PC-3 (cell line): ENCODE measurements around the gene TRMO. TPM values are rescaled to one million over a fixed set of nuclear protein-coding genes. Genes with fewer than 3 reads are reported as not detected.

ENCODE experiments used
- ATAC-seq: fragments of 200-7000 bp; cut with Tn5 transposase; 2 replicates; pipeline ENCODE4 v1.9.1; 2020; ENCODE audit warnings: mild to moderate bottlenecking, moderate library complexity
- BruUV-seq: library from RNA; stranded (reverse); fragments of 400-500 nt; replicated peaks from 2 replicates; lab custom pipeline; 2021; lab: Mats Ljungman, UMichigan
- CTCF ChIA-PET: fragments of 300-600 bp; sonication (Branson Sonifier 250); formaldehyde crosslinking; loops from one replicate; lab custom pipeline; 2022; ENCODE audit warnings: antibody characterized with exemption; lab: Charles Lee
- POLR2A ChIA-PET: fragments of 300-600 bp; sonication (Branson Sonifier 250); formaldehyde crosslinking; loops from one replicate; lab custom pipeline; 2022; ENCODE audit warnings: antibody characterized with exemption; ENCODE audit not compliant: unreplicated experiment; lab: Charles Lee
- DNase-seq: peaks from one replicate; pipeline ENCODE4 v3.0.0-alpha.2; 2015
- H2AFZ ChIP-seq: fragments of 300-600 bp; sonication (generic); 2 replicates; pipeline ENCODE4 v1.6.0; 2016; ENCODE audit warnings: antibody characterized with exemption, low read length
- H3F3A ChIP-seq: fragments of 300-600 bp; sonication (generic); one replicate; pipeline ENCODE4 v1.6.0; 2017; ENCODE audit warnings: antibody characterized with exemption, low read length, control low read depth, mild to moderate bottlenecking; ENCODE audit not compliant: unreplicated experiment
- H3K27ac ChIP-seq: fragments of 300-600 bp; sonication (generic); 2 replicates; pipeline ENCODE4 v1.5.1; 2016; ENCODE audit warnings: mild to moderate bottlenecking, low read length
- H3K27me3 ChIP-seq: fragments of 300-600 bp; sonication (generic); 2 replicates; pipeline ENCODE4 v1.6.1; 2016; ENCODE audit warnings: low read length, mixed read lengths
- H3K36me3 ChIP-seq: fragments of 300-600 bp; sonication (generic); 2 replicates; pipeline ENCODE4 v1.6.1; 2016; ENCODE audit warnings: low read depth, mixed run types, low read length, mixed read lengths
- H3K4me1 ChIP-seq: fragments of 300-600 bp; sonication (generic); 2 replicates; pipeline ENCODE4 v1.5.1; 2016; ENCODE audit warnings: low read length; ENCODE audit not compliant: insufficient read depth
- H3K4me2 ChIP-seq: fragments of 300-600 bp; sonication (generic); 2 replicates; pipeline ENCODE4 v1.6.0; 2016; ENCODE audit warnings: low read length
- H3K4me3 ChIP-seq: fragments of 300-600 bp; sonication (generic); 2 replicates; pipeline ENCODE4 v1.5.1; 2016; ENCODE audit warnings: mild to moderate bottlenecking, low read length, mixed read lengths
- H3K79me2 ChIP-seq: fragments of 300-600 bp; sonication (generic); 2 replicates; pipeline ENCODE4 v1.6.1; 2017; ENCODE audit warnings: low read length, mixed read lengths
- H3K9ac ChIP-seq: fragments of 300-600 bp; sonication (generic); 2 replicates; pipeline ENCODE4 v1.6.0; 2016; ENCODE audit warnings: mild to moderate bottlenecking, low read length
- H3K9me2 ChIP-seq: fragments of 300-600 bp; sonication (generic); replicated peaks from 2 replicates; pipeline ENCODE4 v1.6.1; 2016; ENCODE audit warnings: mixed run types, low read length, mixed read lengths
- H3K9me3 ChIP-seq: fragments of 300-600 bp; sonication (generic); 2 replicates; pipeline ENCODE4 v1.6.1; 2016; ENCODE audit warnings: low read length, mixed read lengths
- H4K20me1 ChIP-seq: fragments of 300-600 bp; sonication (generic); 2 replicates; pipeline ENCODE4 v1.6.1; 2016; ENCODE audit warnings: low read length, mixed read lengths
- CTCF ChIP-seq: fragments of 300-600 bp; sonication (generic); conservative IDR thresholded peaks from 2 replicates; pipeline ENCODE4 v1.5.1; 2017; ENCODE audit warnings: antibody characterized with exemption, low read depth, mild to moderate bottlenecking, low read length
- EZH2 ChIP-seq: fragments of 300-600 bp; sonication (generic); IDR thresholded peaks from one replicate; pipeline ENCODE4 v1.6.1; 2017; ENCODE audit warnings: antibody characterized with exemption, mild to moderate bottlenecking, low read length; ENCODE audit not compliant: unreplicated experiment
- EZH2phosphoT487 ChIP-seq: fragments of 300-600 bp; sonication (generic); IDR thresholded peaks from 2 replicates; pipeline ENCODE4 v1.6.1; 2018; ENCODE audit warnings: mild to moderate bottlenecking, antibody characterized with exemption, low read length, borderline replicate concordance
- intact Hi-C: fragments of 100-400 bp; cut with micrococcal nuclease; formaldehyde crosslinking; loops from 2 replicates; pipeline ENCODE4 v1.9.0; 2023
- total RNA-seq: library from RNA; depleted of rRNA; stranded (reverse); fragments of >200 nt; gene quantifications from 2 replicates; pipeline ENCODE4 v1.2.3, GENCODE V29; 2014

Gene TRMO
- total RNA-seq, 1 experiment from 2014 or later = 14.3 TPM

GRCh38 chr9:97969014-97969413, 46.7 kb upstream of the TRMO start:
- H3K79me2 ChIP-seq = no peaks in the 10 kb centered on the region
- no peaks in the 10 kb centered on the region for H4K20me1 ChIP-seq
- H3K4me1 ChIP-seq = no peaks in the 10 kb centered on the region
- CTCF ChIA-PET = no interaction called here
- H3K9me2 ChIP-seq = no peaks in the 10 kb centered on the region
- H3F3A ChIP-seq = no peaks in the 10 kb centered on the region
- no peak overlapping the region for H3K27ac ChIP-seq
- POLR2A ChIA-PET = no interaction called here
- H3K4me3 ChIP-seq = no peak overlapping the region
- no peaks in the 10 kb centered on the region for H3K27me3 ChIP-seq
- no peak overlapping the region for H2AFZ ChIP-seq
- no TSS peak for BruUV-seq
- no peaks in the 10 kb centered on the region for H3K36me3 ChIP-seq
- DNase-seq (no peak), ATAC-seq (no peak)
- no peak overlapping the region for H3K9ac ChIP-seq
- intact Hi-C loops = no loop called here
- TF ChIP-seq EZH2 = no peak
- TF ChIP-seq EZH2phosphoT487 = no peak
- no peak for TF ChIP-seq CTCF
- no peak overlapping the region for H3K4me2 ChIP-seq
- H3K9me3 ChIP-seq = no peaks in the 10 kb centered on the region

- Histone ChIP-seq H3K27ac (no peak overlapping the region), H3F3A (no peaks in the 10 kb centered on the region), H3K9ac (no peak overlapping the region), H3K27me3 (no peaks in the 10 kb centered on the region), H2AFZ (no peak overlapping the region), H3K9me2 (no peaks in the 10 kb centered on the region), H3K36me3 (no peaks in the 10 kb centered on the region), H3K9me3 (no peaks in the 10 kb centered on the region), H3K79me2 (no peaks in the 10 kb centered on the region), H3K4me1 (no peaks in the 10 kb centered on the region), H3K4me3 (no peak overlapping the region), H4K20me1 (no peaks in the 10 kb centered on the region), H3K4me2 (no peak overlapping the region)
- TF ChIP-seq CTCF (no peak), EZH2 (no peak), EZH2phosphoT487 (no peak)
- intact Hi-C loops = no loop called here
- POLR2A ChIA-PET = no interaction called here
- CTCF ChIA-PET = interaction anchor here (0.5 kb wide), 1 partner anchor 44 kb away, joined by 7 read pairs; the partner anchor contains the start of gene TRMO
- no peak for DNase-seq
- no TSS peak for BruUV-seq
- no peak for ATAC-seq
Measured at GRCh38 chr9:97966493-97966892, 44.2 kb upstream of the TRMO start.

- Histone ChIP-seq H3K4me3 (no peak overlapping the region), H3K36me3 (no peaks in the 10 kb centered on the region), H3K4me2 (no peak overlapping the region), H3K9me3 (no peaks in the 10 kb centered on the region), H3F3A (no peaks in the 10 kb centered on the region), H3K27ac (no peak overlapping the region), H3K9ac (no peak overlapping the region), H3K79me2 (no peaks in the 10 kb centered on the region), H4K20me1 (no peaks in the 10 kb centered on the region), H3K4me1 (no peaks in the 10 kb centered on the region), H3K27me3 (no peaks in the 10 kb centered on the region), H3K9me2 (no peaks in the 10 kb centered on the region), H2AFZ (no peak overlapping the region)
- TF ChIP-seq CTCF (no peak), EZH2 (no peak), EZH2phosphoT487 (no peak)
- ChIA-PET POLR2A (no interaction called here), CTCF (no interaction called here)
- ATAC-seq (no peak), DNase-seq (no peak)
- BruUV-seq = no TSS peak
- intact Hi-C loops = no loop called here
Measured at GRCh38 chr9:97964901-97965300, 42.6 kb upstream of the TRMO start.
